Thoracic aorta (tissue), 2 donors: ENCODE results near the gene CLSTN2. TPM values are rescaled to one million over a fixed set of nuclear protein-coding genes. Genes with fewer than 3 reads are reported as not detected.

Experiments used
- ATAC-seq: fragments of 150-250 bp; one replicate; pipeline ENCODE4 v1.8.0; 2017; ENCODE audit warnings: low read depth; ENCODE audit not compliant: insufficient number of reproducible peaks, low FRiP score
- DNase-seq: peaks from one replicate; pipeline ENCODE4 v3.0.0-alpha.2; 2020; ENCODE audit warnings: low spot score
- H3K27ac ChIP-seq, 2 donors: fragments of 200-600 bp; sonication (generic); 1 replicate in 1 of 2; 2 replicates in 1 of 2; pipeline ENCODE4 v1.5.1; 2016; ENCODE audit warnings: mild to moderate bottlenecking in 2 of 2, moderate library complexity in 2 of 2
- H3K27me3 ChIP-seq: fragments of 200-600 bp; sonication (generic); replicated peaks from 2 replicates; pipeline ENCODE4 v1.6.0; 2016; ENCODE audit warnings: mild to moderate bottlenecking; ENCODE audit not compliant: insufficient read depth
- H3K36me3 ChIP-seq: fragments of 200-600 bp; sonication (generic); one replicate; pipeline ENCODE4 v1.5.1; 2016
- H3K4me1 ChIP-seq, 2 donors: fragments of 200-600 bp; sonication (generic); 1 replicate in 1 of 2; 2 replicates in 1 of 2; pipeline versions ENCODE4 v1.5.1 to v1.6.0; 2016; ENCODE audit warnings: low read depth in 2 of 2, mild to moderate bottlenecking in 1 of 2; ENCODE audit not compliant: control insufficient read depth in 1 of 2
- H3K4me3 ChIP-seq: fragments of 200-600 bp; sonication (generic); 2 replicates; pipeline ENCODE4 v1.5.1; 2016; ENCODE audit warnings: mild to moderate bottlenecking
- H3K9me3 ChIP-seq: fragments of 200-600 bp; sonication (generic); 2 replicates; pipeline ENCODE4 v1.5.1; 2016
- total RNA-seq, 2 donors: library from RNA; depleted of rRNA; stranded (reverse); fragments of >200 nt; gene quantifications; one replicate each; pipeline versions ENCODE4 v1.1.0 to v1.2.3, GENCODE V29; 2016
- TF ChIP-seq, protein P1 (sequence below): fragments of 200-600 bp; sonication (generic); IDR thresholded peaks from one replicate; pipeline ENCODE4 v1.5.1; 2019; ENCODE audit warnings: antibody characterized with exemption

CLSTN2 gene
- total RNA-seq, 2 donors from 2014 or later = 7.6 to 15.7 TPM

DNA sequence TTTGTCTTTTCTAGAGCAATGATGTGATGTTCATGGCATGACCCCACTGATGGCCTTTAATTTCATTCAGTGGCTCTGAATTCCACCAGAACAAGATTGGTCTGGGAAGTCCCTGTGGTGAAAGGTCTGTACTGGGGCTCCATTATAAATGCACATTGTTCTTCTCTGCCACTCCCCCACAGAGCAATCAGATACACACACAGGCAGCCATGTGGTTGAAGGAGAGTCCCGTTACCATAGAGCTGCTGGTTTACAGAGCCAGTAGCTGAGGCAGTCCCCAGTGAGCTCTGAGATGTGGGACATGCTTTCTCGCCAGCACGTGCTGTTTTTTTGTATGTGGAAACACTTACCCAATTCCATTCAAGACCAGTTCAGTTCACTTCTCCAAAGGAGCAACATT is 570.2 kb downstream of the CLSTN2 start:
- no peak for DNase-seq
- ATAC-seq = no peak
- Histone ChIP-seq H3K4me1 (no peaks in the 10 kb centered on the region), H3K27ac (no peak overlapping the region), H3K27me3 (no peaks in the 10 kb centered on the region), H3K36me3 (no peaks in the 10 kb centered on the region), H3K9me3 (no peaks in the 10 kb centered on the region), H3K4me3 (no peak overlapping the region)
- TF ChIP-seq, protein P1, sequence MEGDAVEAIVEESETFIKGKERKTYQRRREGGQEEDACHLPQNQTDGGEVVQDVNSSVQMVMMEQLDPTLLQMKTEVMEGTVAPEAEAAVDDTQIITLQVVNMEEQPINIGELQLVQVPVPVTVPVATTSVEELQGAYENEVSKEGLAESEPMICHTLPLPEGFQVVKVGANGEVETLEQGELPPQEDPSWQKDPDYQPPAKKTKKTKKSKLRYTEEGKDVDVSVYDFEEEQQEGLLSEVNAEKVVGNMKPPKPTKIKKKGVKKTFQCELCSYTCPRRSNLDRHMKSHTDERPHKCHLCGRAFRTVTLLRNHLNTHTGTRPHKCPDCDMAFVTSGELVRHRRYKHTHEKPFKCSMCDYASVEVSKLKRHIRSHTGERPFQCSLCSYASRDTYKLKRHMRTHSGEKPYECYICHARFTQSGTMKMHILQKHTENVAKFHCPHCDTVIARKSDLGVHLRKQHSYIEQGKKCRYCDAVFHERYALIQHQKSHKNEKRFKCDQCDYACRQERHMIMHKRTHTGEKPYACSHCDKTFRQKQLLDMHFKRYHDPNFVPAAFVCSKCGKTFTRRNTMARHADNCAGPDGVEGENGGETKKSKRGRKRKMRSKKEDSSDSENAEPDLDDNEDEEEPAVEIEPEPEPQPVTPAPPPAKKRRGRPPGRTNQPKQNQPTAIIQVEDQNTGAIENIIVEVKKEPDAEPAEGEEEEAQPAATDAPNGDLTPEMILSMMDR = no peak

DNA sequence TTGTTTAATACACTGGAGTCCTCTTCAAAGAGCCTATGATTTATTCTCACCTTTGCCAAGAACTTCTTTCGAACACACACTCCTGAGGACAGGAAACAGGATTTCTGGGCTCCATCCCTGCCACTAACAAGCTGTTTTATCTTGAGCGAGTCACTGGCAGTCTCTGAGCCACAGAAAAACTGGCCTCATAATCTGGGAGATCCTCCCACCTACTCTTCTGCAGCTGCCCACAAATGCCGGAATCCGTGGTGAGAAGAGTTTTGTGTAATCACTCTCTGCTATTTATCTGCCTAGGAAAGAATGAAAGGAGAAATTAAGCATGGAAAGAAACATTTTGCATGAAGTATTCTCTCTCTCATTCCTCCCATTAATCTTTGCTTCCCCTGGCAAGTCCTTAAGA is 570.9 kb downstream of the CLSTN2 start:
- DNase-seq = no peak

DNA sequence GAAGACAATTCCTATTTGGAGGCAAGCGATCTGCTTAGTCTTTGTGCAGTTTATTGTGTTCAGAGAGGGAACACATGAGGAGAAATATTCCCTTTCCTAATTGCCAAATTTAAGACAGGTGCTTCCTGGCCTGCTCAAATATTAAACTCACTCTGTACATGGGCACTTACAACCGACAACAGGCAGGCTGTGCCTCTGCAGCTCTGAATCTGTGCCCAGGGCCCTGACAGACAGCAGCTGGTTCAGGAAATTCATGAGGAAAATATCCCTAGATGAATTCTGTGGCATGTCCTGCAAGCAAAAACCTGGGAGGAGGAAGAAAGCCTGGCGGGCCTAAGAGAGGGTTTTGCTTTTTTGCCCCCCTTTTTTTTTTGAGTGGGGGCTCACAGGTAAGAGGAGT is 573.6 kb downstream of the CLSTN2 start:
- ATAC-seq (no peak), DNase-seq (no peak)
- Histone ChIP-seq H3K4me3 (no peak overlapping the region), H3K27me3 (no peaks in the 10 kb centered on the region), H3K9me3 (no peaks in the 10 kb centered on the region), H3K4me1 (no peaks in the 10 kb centered on the region), H3K27ac (no peak overlapping the region), H3K36me3 (no peaks in the 10 kb centered on the region)
- TF ChIP-seq, protein P1 = no peak

More for the DNA sequence above, 570.9 kb downstream of the CLSTN2 start:
- no peak overlapping the region for H3K4me3 ChIP-seq
- H3K9me3 ChIP-seq = no peaks in the 10 kb centered on the region
- no peaks in the 10 kb centered on the region for H3K36me3 ChIP-seq
- no peaks in the 10 kb centered on the region for H3K27me3 ChIP-seq
- no peak overlapping the region for H3K27ac ChIP-seq
- TF ChIP-seq, protein P1 = no peak
- H3K4me1 ChIP-seq = no peaks in the 10 kb centered on the region
- ATAC-seq = no peak

DNA sequence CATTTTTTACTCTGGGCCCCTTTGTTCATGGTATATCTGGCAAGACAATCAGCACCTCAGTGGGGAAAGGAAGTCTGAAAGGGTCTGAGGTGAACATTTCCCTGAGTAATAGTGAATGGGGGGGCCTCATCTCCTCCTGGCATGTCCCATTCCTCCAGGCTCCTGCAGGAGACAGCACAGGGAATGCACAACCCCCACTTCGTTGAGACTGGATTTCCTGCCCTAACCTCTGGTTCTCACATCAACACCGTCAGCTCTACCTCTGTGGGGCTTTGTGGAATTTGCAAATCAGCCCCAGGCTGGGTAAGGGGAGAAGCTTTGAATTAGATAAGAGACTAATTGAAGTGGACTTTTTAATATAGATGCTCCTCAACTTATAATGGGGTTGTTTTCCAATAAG is 574.5 kb downstream of the CLSTN2 start:
- DNase-seq = no peak
- TF ChIP-seq, protein P1 = no peak
- ATAC-seq = no peak
- no peaks in the 10 kb centered on the region for H3K4me1 ChIP-seq
- no peaks in the 10 kb centered on the region for H3K9me3 ChIP-seq
- H3K27ac ChIP-seq = no peak overlapping the region
- H3K36me3 ChIP-seq = no peaks in the 10 kb centered on the region
- no peaks in the 10 kb centered on the region for H3K27me3 ChIP-seq
- H3K4me3 ChIP-seq = no peak overlapping the region

DNA sequence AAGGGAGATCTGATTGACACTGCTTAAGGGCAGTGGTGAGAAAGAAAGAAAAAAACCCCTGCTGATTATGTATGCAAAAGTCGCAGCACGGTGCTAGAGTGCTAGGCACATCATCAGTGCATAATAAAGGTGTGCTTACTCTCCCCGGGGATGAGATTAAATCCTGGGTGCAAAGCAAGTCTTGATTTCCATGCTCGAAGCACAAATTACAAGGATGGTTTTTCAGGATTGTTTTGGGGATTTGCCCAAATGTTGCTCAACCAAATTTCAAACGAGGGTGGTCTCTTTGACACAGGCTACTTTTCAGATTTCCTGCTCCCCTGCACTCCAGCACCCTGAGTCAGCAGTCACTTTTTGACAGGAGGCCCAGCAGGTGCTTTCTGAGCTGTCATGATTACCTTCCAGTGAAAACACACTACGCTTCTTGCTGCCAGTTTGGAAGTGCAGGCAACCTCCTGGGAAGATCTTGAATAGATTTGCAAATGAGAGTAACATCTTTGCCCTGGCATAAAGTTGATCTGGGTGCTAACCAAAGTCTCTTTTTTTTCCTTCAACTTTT is 575.4 kb downstream of the CLSTN2 start:
- no peak overlapping the region for H3K4me3 ChIP-seq
- TF ChIP-seq, protein P1 = no peak
- DNase-seq (no peak), ATAC-seq (no peak)
- H3K36me3 ChIP-seq = no peaks in the 10 kb centered on the region
- no peaks in the 10 kb centered on the region for H3K9me3 ChIP-seq
- H3K4me1 ChIP-seq = no peaks in the 10 kb centered on the region
- no peaks in the 10 kb centered on the region for H3K27me3 ChIP-seq
- no peak overlapping the region for H3K27ac ChIP-seq
